ENCODE results near the gene KRT2.

DNA sequence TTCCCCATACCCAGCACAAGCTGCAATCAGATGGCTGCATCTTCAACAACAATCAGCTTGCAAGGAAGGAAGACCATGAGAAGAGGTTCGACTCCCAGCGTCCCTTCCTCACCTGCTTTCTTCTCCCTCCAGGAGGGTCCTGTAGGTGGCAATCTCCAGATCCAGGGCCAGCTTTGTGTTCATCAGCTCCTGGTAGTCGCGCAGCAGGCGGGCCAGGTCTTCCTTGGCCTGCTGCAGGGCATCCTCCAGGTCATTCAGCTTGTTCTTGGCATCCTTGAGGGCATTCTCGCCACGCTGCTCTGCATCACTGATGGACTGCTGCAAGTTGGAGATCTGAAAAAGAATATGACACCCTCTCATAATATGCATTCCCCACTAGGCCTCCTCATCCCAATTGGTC, 24.2 kb upstream of the KRT2 start:
- TF ChIP-seq ZBTB48 (tag by site-specific recombination; IDR thresholded peaks at IDR 0.05): no peak
- TF ChIP-seq, protein P1, sequence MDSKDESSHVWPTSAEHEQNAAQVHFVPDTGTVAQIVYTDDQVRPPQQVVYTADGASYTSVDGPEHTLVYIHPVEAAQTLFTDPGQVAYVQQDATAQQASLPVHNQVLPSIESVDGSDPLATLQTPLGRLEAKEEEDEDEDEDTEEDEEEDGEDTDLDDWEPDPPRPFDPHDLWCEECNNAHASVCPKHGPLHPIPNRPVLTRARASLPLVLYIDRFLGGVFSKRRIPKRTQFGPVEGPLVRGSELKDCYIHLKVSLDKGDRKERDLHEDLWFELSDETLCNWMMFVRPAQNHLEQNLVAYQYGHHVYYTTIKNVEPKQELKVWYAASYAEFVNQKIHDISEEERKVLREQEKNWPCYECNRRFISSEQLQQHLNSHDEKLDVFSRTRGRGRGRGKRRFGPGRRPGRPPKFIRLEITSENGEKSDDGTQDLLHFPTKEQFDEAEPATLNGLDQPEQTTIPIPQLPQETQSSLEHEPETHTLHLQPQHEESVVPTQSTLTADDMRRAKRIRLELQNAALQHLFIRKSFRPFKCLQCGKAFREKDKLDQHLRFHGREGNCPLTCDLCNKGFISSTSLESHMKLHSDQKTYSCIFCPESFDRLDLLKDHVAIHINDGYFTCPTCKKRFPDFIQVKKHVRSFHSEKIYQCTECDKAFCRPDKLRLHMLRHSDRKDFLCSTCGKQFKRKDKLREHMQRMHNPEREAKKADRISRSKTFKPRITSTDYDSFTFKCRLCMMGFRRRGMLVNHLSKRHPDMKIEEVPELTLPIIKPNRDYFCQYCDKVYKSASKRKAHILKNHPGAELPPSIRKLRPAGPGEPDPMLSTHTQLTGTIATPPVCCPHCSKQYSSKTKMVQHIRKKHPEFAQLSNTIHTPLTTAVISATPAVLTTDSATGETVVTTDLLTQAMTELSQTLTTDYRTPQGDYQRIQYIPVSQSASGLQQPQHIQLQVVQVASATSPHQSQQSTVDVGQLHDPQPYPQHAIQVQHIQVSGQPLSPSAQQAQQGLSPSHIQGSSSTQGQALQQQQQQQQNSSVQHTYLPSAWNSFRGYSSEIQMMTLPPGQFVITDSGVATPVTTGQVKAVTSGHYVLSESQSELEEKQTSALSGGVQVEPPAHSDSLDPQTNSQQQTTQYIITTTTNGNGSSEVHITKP (tag by site-specific recombination; IDR thresholded peaks at IDR 0.05): no peak
- no peak for TF ChIP-seq ZXDB (tag by site-specific recombination; IDR thresholded peaks at IDR 0.05)
- TF ChIP-seq, protein P2, sequence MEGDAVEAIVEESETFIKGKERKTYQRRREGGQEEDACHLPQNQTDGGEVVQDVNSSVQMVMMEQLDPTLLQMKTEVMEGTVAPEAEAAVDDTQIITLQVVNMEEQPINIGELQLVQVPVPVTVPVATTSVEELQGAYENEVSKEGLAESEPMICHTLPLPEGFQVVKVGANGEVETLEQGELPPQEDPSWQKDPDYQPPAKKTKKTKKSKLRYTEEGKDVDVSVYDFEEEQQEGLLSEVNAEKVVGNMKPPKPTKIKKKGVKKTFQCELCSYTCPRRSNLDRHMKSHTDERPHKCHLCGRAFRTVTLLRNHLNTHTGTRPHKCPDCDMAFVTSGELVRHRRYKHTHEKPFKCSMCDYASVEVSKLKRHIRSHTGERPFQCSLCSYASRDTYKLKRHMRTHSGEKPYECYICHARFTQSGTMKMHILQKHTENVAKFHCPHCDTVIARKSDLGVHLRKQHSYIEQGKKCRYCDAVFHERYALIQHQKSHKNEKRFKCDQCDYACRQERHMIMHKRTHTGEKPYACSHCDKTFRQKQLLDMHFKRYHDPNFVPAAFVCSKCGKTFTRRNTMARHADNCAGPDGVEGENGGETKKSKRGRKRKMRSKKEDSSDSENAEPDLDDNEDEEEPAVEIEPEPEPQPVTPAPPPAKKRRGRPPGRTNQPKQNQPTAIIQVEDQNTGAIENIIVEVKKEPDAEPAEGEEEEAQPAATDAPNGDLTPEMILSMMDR (tag by site-specific recombination; IDR thresholded peaks at IDR 0.05): no peak
- TF ChIP-seq SALL2 (tag by site-specific recombination; IDR thresholded peaks at IDR 0.05; ENCODE audit: borderline replicate concordance): no peak
- TF ChIP-seq, protein P3, sequence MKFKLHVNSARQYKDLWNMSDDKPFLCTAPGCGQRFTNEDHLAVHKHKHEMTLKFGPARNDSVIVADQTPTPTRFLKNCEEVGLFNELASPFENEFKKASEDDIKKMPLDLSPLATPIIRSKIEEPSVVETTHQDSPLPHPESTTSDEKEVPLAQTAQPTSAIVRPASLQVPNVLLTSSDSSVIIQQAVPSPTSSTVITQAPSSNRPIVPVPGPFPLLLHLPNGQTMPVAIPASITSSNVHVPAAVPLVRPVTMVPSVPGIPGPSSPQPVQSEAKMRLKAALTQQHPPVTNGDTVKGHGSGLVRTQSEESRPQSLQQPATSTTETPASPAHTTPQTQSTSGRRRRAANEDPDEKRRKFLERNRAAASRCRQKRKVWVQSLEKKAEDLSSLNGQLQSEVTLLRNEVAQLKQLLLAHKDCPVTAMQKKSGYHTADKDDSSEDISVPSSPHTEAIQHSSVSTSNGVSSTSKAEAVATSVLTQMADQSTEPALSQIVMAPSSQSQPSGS (tag by site-specific recombination; IDR thresholded peaks at IDR 0.05; ENCODE audit: low read depth): no peak
- no peak for TF ChIP-seq ZNF768 (tag by site-specific recombination; IDR thresholded peaks at IDR 0.05)
- no peak for TF ChIP-seq GLIS2 (tag by site-specific recombination; IDR thresholded peaks at IDR 0.05)
- no peak for TF ChIP-seq ZNF24 (tag by site-specific recombination; IDR thresholded peaks at IDR 0.05)
- TF ChIP-seq, protein P4, sequence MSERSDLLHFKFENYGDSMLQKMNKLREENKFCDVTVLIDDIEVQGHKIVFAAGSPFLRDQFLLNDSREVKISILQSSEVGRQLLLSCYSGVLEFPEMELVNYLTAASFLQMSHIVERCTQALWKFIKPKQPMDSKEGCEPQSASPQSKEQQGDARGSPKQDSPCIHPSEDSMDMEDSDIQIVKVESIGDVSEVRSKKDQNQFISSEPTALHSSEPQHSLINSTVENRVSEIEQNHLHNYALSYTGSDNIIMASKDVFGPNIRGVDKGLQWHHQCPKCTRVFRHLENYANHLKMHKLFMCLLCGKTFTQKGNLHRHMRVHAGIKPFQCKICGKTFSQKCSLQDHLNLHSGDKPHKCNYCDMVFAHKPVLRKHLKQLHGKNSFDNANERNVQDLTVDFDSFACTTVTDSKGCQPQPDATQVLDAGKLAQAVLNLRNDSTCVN (tag by site-specific recombination; optimal IDR thresholded peaks at IDR 0.05): no peak
- no peak for TF ChIP-seq SETDB1 (IDR thresholded peaks at IDR 0.05; ENCODE audit: insufficient read length, low read length)
